IMR-90 (cell line): ENCODE results near the gene ARMC5.

Experiments
- BHLHE40 ChIP-seq: fragments of 150-350 bp; IDR thresholded peaks from 2 replicates; pipeline ENCODE4 v1.6.1; 2016; ENCODE audit warnings: mild to moderate bottlenecking, low read depth, low read length
- CEBPB ChIP-seq: IDR thresholded peaks from 2 replicates; pipeline ENCODE4 v1.6.1; 2012; ENCODE audit warnings: low read depth, low read length, improper control_type of control experiment
- CTCF ChIP-seq: conservative IDR thresholded peaks from 2 replicates; pipeline ENCODE4 v1.5.1; 2012; ENCODE audit warnings: mild to moderate bottlenecking, low read depth, low read length, improper control_type of control experiment
- FOS ChIP-seq: fragments of 150-350 bp; IDR thresholded peaks from 2 replicates; pipeline ENCODE4 v1.6.1; 2016; ENCODE audit warnings: low read depth, low read length
- MAFK ChIP-seq: IDR thresholded peaks from 2 replicates; pipeline ENCODE4 v1.6.1; 2012; ENCODE audit warnings: low read depth, low read length, improper control_type of control experiment
- MXI1 ChIP-seq: IDR thresholded peaks from 2 replicates; pipeline ENCODE4 v1.6.1; 2012; ENCODE audit warnings: low read depth, mild to moderate bottlenecking, low read length, moderate library complexity, borderline replicate concordance
- NFE2L2 ChIP-seq: fragments of 150-350 bp; IDR thresholded peaks from 2 replicates; pipeline ENCODE4 v1.6.1; 2016; ENCODE audit warnings: low read depth, mild to moderate bottlenecking, low read length
- POLR2A ChIP-seq: IDR thresholded peaks from 2 replicates; pipeline ENCODE4 v1.6.1; 2012; ENCODE audit warnings: mild to moderate bottlenecking, low read depth, low read length
- RAD21 ChIP-seq: IDR thresholded peaks from 2 replicates; pipeline ENCODE4 v1.6.1; 2012; ENCODE audit warnings: low read length, improper control_type of control experiment
- RFX5 ChIP-seq: IDR thresholded peaks from 2 replicates; pipeline ENCODE4 v1.8.0; 2012; ENCODE audit warnings: low read depth, mild to moderate bottlenecking, low read length, moderate library complexity
- SMC3 ChIP-seq: fragments of 150-350 bp; IDR thresholded peaks from 2 replicates; pipeline ENCODE4 v1.6.1; 2016; ENCODE audit warnings: low read depth, mild to moderate bottlenecking, antibody characterized with exemption, low read length, moderate library complexity
- USF2 ChIP-seq: fragments of 150-350 bp; IDR thresholded peaks from 2 replicates; pipeline ENCODE4 v1.6.1; 2017; ENCODE audit warnings: mild to moderate bottlenecking, antibody characterized with exemption, low read length, low read depth

DNA sequence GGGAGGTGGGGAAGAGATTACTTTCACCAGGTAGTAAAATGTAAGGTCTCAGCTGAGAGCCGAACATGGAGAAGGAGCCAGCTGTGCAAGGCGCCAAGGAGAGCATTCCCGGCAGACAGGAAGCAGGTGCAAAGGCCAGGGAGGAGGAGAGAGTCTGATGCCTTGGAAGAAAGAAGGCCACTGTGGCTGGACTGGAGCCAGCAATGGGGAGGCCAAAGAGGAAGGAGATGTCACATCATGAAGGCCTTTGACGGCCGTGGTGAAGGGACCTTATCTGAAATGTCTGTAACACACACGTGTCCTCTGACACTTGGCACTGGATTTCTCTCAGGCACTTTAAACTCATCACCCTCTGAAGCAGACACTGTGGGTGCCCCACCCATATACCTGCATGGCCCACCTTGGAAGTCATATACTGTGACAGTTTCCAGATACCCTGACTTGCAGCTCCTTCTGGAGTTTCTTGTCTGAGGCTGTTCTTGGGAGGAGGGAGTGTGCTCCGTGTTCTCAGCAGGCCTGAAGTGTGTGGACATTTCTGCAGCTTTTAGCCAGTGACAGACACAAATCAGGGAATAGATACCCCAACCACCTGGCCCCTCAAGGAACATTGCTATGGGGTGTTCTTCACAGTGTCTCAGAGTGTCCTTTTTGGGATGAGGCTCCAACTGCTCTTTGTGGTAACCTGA lies 21.7 kb downstream of the ARMC5 start:
- no peak for TF ChIP-seq MXI1
- no peak for TF ChIP-seq POLR2A
- TF ChIP-seq CTCF: no peak
- TF ChIP-seq MAFK: no peak
- no peak for TF ChIP-seq SMC3
- no peak for TF ChIP-seq FOS
- TF ChIP-seq RAD21: no peak
- TF ChIP-seq USF2: no peak
- TF ChIP-seq CEBPB: no peak
- no peak for TF ChIP-seq RFX5
- TF ChIP-seq BHLHE40: no peak
- no peak for TF ChIP-seq NFE2L2
